Muscle of arm (tissue), 12 donors: ENCODE results near the gene RAB40B. TPM values are rescaled to one million over a fixed set of nuclear protein-coding genes. Genes with fewer than 3 reads are reported as not detected.

ENCODE experiments used
- DNase-seq: peaks from one replicate; pipeline ENCODE4 v3.0.0-alpha.2; 2013
- polyA plus RNA-seq, 12 donors: library from polyadenylated mRNA; unstranded; fragments of 120-200 nt; gene quantifications; one replicate each; pipeline ENCODE4 v1.2.1, GENCODE V29; 2013; ENCODE audit not compliant: insufficient read length in 12 of 12

RAB40B gene
- polyA plus RNA-seq, 12 donors = 31.8 to 75.0 (median 41.8) TPM; not detected in 1

- no peak for DNase-seq
Observed at GRCh38 chr17:82675476-82676245, 22.8 kb downstream of the RAB40B start.

GRCh38 chr17:82674656-82675475, 23.6 kb downstream of the RAB40B start:
- no peak for DNase-seq

GRCh38 chr17:82670661-82671450, 27.6 kb downstream of the RAB40B start:
- no peak for DNase-seq

GRCh38 chr17:82668631-82669099, 29.8 kb downstream of the RAB40B start:
- DNase-seq = no peak

- no peak for DNase-seq
Observed at GRCh38 chr17:82668024-82668630, 30.4 kb downstream of the RAB40B start.

- no peak for DNase-seq
Observed at GRCh38 chr17:82667668-82668000, 30.9 kb downstream of the RAB40B start.

GRCh38 chr17:82666931-82667667, 31.4 kb downstream of the RAB40B start:
- DNase-seq = no peak

GRCh38 chr17:82665891-82666290, 32.6 kb downstream of the RAB40B start:
- no peak for DNase-seq

- DNase-seq = no peak
Observed at GRCh38 chr17:82665217-82665616, 33.3 kb downstream of the RAB40B start.

- no peak for DNase-seq
Observed at GRCh38 chr17:82664701-82665182, 33.8 kb downstream of the RAB40B start.

- DNase-seq = no peak
Observed at GRCh38 chr17:82664276-82664575, 34.3 kb downstream of the RAB40B start.

GRCh38 chr17:82663381-82664275, 34.9 kb downstream of the RAB40B start:
- DNase-seq = no peak

GRCh38 chr17:82662711-82663261, 35.7 kb downstream of the RAB40B start:
- DNase-seq = no peak

GRCh38 chr17:82661717-82662683, 36.5 kb downstream of the RAB40B start:
- no peak for DNase-seq

- DNase-seq = no peak
Observed at GRCh38 chr17:82659886-82660285, 38.6 kb downstream of the RAB40B start.

- no peak for DNase-seq
Observed at GRCh38 chr17:82658796-82659452, 39.6 kb downstream of the RAB40B start.

GRCh38 chr17:82658331-82658730, 40.2 kb downstream of the RAB40B start:
- no peak for DNase-seq

- DNase-seq = no peak
Observed at GRCh38 chr17:82657926-82658325, 40.6 kb downstream of the RAB40B start.
